OCI-LY3 (cell line): ENCODE measurements around the gene MICA.
"Not testable (repeated sequence)": the region's sequence is repeated elsewhere in the genome, so short reads cannot be mapped to it uniquely, and the experiment has no call there.

Source experiments
- H2AFZ ChIP-seq: fragments of 200-600, 300-600 bp; shearing (Covaris generic); 2 replicates; pipeline ENCODE4 v1.6.0; 2014; ENCODE audit warnings: antibody characterized with exemption, low read depth, low read length
- H3K27ac ChIP-seq: fragments of 200-600, 300-600 bp; sonication (generic); 2 replicates; pipeline ENCODE4 v1.5.1; 2014; ENCODE audit warnings: mild to moderate bottlenecking, low read length, moderate library complexity, mixed read lengths
- H3K27me3 ChIP-seq: fragments of 200-600, 300-600 bp; sonication (generic); 2 replicates; pipeline ENCODE4 v1.6.1; 2014; ENCODE audit warnings: low read depth, low read length, mixed read lengths
- H3K36me3 ChIP-seq: fragments of 200-600, 300-600 bp; sonication (generic); replicated peaks from 2 replicates; pipeline ENCODE3; 2014; ENCODE audit warnings: low read depth, low read length, mixed read lengths
- H3K4me1 ChIP-seq: fragments of 300-600, 200-600 bp; sonication (generic); 2 replicates; pipeline ENCODE4 v1.6.1; 2014; ENCODE audit warnings: low read length, mixed read lengths
- H3K4me2 ChIP-seq: fragments of 200-600, 300-600 bp; sonication (generic); 2 replicates; pipeline ENCODE4 v1.6.1; 2014; ENCODE audit warnings: low read length, mixed read lengths
- H3K4me3 ChIP-seq: fragments of 300-600, 200-600 bp; sonication (generic); 2 replicates; pipeline ENCODE4 v1.5.1; 2014; ENCODE audit warnings: antibody characterized with exemption, mild to moderate bottlenecking, low read length, moderate library complexity
- H3K79me2 ChIP-seq: fragments of 300-600, 200-600 bp; shearing (Covaris generic); 2 replicates; pipeline ENCODE4 v1.6.1; 2014; ENCODE audit warnings: mild to moderate bottlenecking, low read length, mixed read lengths
- H3K9ac ChIP-seq: fragments of 300-600, 200-600 bp; shearing (Covaris generic); 2 replicates; pipeline ENCODE4 v1.6.0; 2014; ENCODE audit warnings: mild to moderate bottlenecking, low read length, moderate library complexity
- H3K9me3 ChIP-seq: fragments of 200-600, 300-600 bp; shearing (Covaris generic); 2 replicates; pipeline ENCODE4 v1.6.1; 2014; ENCODE audit warnings: low read length, mixed read lengths; ENCODE audit not compliant: insufficient read depth
- H4K20me1 ChIP-seq: fragments of 200-600, 300-600 bp; sonication (generic); 2 replicates; pipeline ENCODE4 v1.6.1; 2016; ENCODE audit warnings: low read length, mixed read lengths; ENCODE audit not compliant: insufficient read depth
- EZH2phosphoT487 ChIP-seq: fragments of 200-600 bp; shearing (Covaris generic); IDR thresholded peaks from 2 replicates; pipeline ENCODE4 v1.6.1; 2018; ENCODE audit warnings: antibody characterized with exemption, mixed run types, low read depth
- TF ChIP-seq, protein P1 (sequence below): fragments of 200-600, 300-600 bp; sonication (generic); IDR thresholded peaks from 2 replicates; pipeline ENCODE4 v1.5.1; 2014; ENCODE audit warnings: antibody characterized with exemption, low read length, low read depth

Gene MICA

DNA sequence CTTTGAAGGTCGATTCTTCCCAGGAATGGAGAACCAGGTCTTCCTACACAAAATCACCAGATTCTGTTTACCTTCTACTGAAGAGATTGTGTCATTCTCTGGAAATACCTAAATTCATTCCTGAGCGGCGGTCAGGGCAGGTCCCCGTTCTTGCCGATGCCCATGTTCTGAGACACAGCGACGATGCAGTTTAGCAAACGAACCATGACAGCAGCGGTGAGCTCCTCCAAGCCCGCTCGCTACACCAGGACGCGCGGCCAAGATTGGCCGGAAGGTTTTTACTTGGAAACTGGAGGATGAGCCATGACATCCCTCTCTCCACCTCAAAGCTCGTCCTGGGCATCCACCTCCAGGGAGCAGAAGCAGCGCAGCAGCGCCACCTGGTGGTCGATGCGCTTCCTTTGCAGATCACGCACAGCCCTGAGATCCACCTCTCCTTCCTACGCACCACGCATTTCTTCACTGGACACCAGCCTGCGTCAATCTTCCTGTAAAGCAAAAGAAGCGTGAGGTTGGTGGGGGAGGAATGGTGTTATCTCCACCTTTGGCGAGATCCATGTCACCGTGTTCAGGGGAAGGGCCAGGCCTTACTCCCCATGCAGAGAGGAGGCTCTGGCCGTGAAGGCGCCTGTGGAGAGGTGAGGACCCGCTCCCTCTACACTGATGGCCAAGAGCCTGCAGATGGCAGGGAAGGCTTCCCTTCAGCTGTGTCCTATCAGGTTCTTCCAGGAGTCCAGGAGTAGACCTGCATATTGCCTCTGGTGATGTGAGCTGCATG is 36.5 kb upstream of the MICA start:
- Histone ChIP-seq H3K79me2 (no peaks in the 10 kb centered on the region), H3K9me3 (no peaks in the 10 kb centered on the region), H4K20me1 (no peaks in the 10 kb centered on the region), H3K4me3 (peak overlapping the region; percentile 81), H3K36me3 (no peaks in the 10 kb centered on the region), H2AFZ (peak overlapping the region; percentile 86), H3K27ac (no peak overlapping the region), H3K4me1 (peaks cover 4% of the 10 kb centered on the region), H3K9ac (peak overlapping the region; percentile 22; the same call in 1 of the 2 replicates), H3K4me2 (peak overlapping the region; percentile 95), H3K27me3 (peaks cover 12% of the 10 kb centered on the region; the same call in 1 of the 2 replicates)
- TF ChIP-seq, protein P1, sequence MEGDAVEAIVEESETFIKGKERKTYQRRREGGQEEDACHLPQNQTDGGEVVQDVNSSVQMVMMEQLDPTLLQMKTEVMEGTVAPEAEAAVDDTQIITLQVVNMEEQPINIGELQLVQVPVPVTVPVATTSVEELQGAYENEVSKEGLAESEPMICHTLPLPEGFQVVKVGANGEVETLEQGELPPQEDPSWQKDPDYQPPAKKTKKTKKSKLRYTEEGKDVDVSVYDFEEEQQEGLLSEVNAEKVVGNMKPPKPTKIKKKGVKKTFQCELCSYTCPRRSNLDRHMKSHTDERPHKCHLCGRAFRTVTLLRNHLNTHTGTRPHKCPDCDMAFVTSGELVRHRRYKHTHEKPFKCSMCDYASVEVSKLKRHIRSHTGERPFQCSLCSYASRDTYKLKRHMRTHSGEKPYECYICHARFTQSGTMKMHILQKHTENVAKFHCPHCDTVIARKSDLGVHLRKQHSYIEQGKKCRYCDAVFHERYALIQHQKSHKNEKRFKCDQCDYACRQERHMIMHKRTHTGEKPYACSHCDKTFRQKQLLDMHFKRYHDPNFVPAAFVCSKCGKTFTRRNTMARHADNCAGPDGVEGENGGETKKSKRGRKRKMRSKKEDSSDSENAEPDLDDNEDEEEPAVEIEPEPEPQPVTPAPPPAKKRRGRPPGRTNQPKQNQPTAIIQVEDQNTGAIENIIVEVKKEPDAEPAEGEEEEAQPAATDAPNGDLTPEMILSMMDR: peak; percentile 83
- no peak for TF ChIP-seq EZH2phosphoT487

DNA sequence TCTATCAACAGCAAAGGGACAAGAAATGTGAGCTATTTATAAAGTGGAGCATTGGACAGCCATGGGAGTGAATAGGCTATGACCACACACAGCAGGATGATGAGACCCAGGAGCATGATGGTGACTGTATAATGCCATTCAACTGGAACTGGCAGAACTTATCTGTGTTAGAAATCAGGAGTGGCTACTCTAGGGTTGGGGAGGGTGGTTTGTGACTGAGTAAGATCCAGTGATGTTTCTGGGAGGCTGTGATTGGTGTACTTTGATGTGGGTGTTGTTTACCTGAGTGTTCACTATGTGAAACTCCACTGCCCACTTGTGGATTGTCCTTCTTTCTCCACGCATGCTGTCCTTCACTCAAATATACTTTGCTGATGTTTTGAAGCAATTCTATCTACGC is 34.9 kb upstream of the MICA start:
- Histone ChIP-seq H3K27ac (no peak overlapping the region), H3K79me2 (no peaks in the 10 kb centered on the region), H3K4me2 (no peak overlapping the region), H3K9me3 (no peaks in the 10 kb centered on the region), H3K4me3 (no peak overlapping the region), H2AFZ (no peak overlapping the region), H4K20me1 (no peaks in the 10 kb centered on the region), H3K36me3 (no peaks in the 10 kb centered on the region), H3K4me1 (peaks cover 4% of the 10 kb centered on the region), H3K9ac (no peak overlapping the region), H3K27me3 (peaks cover 12% of the 10 kb centered on the region)
- TF ChIP-seq EZH2phosphoT487: no peak
- TF ChIP-seq, protein P1: no peak

DNA sequence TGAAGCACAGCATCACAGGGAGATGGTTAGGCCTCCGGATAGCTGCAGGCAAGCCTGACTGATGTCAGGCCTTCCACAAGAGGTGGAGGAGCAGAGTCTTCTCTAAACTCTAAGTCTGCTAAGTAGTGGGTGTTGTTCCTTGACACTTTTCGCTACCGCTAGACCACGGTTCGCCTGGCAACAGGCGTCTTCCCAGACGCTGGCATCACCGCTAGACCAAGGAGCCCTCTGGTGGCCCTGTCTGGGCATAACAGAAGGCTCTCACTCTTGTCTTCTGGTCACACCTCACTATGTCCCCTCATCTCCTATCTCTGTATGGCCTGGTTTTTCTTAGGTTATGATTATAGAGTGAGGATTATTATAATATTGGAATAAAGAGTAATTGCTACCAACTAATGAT is 29.3 kb upstream of the MICA start:
- H3K9ac ChIP-seq, H3K27me3 ChIP-seq, H3K4me3 ChIP-seq, H4K20me1 ChIP-seq, H3K27ac ChIP-seq, H3K79me2 ChIP-seq, H3K4me2 ChIP-seq, H3K4me1 ChIP-seq, H3K9me3 ChIP-seq, H3K36me3 ChIP-seq, H2AFZ ChIP-seq: not testable (repeated sequence)

DNA sequence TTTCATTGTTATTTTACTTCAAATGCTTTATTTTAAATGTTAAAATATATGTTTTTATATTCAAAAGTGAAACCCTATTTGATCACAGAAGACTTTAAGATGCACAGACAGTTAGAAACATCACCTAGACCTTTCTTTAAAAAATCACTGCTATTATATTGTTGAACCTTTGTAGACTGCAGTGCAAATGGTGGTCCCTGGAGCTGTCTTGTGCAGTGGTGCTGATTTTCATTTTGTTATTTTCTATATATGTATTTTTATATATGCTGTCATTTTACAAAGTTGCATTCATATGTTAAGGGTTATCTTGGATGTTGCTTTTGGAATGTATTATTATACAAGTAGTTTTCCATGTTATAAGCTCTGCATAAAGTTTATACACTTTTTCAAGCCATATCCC is 27.7 kb upstream of the MICA start:
- no peak for TF ChIP-seq EZH2phosphoT487
- TF ChIP-seq, protein P1: no peak
- Histone ChIP-seq H3K4me3 (no peak overlapping the region), H2AFZ (no peak overlapping the region), H3K9ac (no peak overlapping the region), H3K36me3 (no peaks in the 10 kb centered on the region), H3K27ac (no peak overlapping the region), H3K79me2 (no peaks in the 10 kb centered on the region), H3K4me2 (no peak overlapping the region), H3K9me3 (no peaks in the 10 kb centered on the region), H3K4me1 (no peaks in the 10 kb centered on the region), H4K20me1 (no peaks in the 10 kb centered on the region), H3K27me3 (no peaks in the 10 kb centered on the region; the same call in 1 of the 2 replicates)
